Measurements from ENCODE around the gene PIP5KL1. TPM values are rescaled to one million over a fixed set of nuclear protein-coding genes. Genes with fewer than 3 reads are reported as not detected.

Gene PIP5KL1
- total and polyA plus RNA-seq, 2 experiments from 2014 or later: 13.4 to 19.5 TPM

DNA sequence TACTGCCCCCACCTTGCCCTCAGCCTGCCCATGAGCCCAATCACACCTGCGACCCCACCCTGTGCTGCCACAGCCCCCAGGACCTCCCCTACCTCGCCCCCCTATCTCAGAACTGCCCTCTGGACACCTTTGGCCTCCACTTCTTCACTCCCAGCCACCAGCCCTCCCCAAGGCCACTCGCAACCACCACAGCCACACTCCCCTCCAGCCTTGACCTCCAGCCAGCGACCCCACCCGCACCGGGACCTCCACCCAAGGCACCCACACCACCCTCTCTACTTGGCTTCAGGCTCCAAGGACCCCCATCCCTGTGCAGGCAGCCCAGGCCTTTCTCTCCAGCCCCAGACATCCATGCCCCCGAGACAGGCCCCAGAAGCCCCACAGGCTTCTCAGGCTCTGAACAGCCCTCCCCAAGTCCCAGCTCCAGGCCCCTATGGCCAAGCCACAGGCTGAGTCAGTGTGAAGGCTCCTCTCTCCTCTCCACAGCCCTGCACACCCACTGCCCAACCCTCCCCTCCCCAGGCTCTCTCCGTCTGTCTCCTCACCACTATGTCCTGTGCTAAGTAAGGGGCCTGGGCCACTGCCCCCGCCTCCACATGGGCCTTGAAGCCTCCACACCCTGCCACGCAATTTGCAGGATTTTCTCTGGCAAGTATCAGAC is 55.1 kb downstream of the PIP5KL1 start:
- Histone ChIP-seq H3K4me2 (no peak overlapping the region), H3K4me1 (ENCODE audit: insufficient read depth) (peaks cover 5% of the 10 kb centered on the region), H3K27me3 (ENCODE audit: insufficient read depth) (0 out of 2 replicates have a peak, but pooled peaks cover 6% of the 10 kb centered on the region), H3K36me3 (ENCODE audit: insufficient read depth) (no peaks in the 10 kb centered on the region), H3K4me3 (no peak overlapping the region), H4K20me1 (replicated peaks; ENCODE audit: insufficient read depth) (no peaks in the 10 kb centered on the region), H3K79me2 (replicated peaks; ENCODE audit: insufficient read depth) (no peaks in the 10 kb centered on the region), H3F3A (replicated peaks; ENCODE audit: low read depth) (peaks cover 16% of the 10 kb centered on the region; the same call in 1 of the 2 replicates), H3K27ac (ENCODE audit: low read depth) (no peak overlapping the region), H2AFZ (no peak overlapping the region), H3K9me2 (ENCODE audit: insufficient read depth) (no peaks in the 10 kb centered on the region)
- Mint-ChIP-seq H3K36me3 (ENCODE audit: low read depth) (no peaks in the 10 kb centered on the region), H3K4me1 (peaks cover 8% of the 10 kb centered on the region; the same call in 2 of the 3 replicates), H3K27ac (no peak overlapping the region), H3K4me3 (no peak overlapping the region; the same call in 2 of the 3 replicates), H3K27me3 (ENCODE audit: insufficient read depth, low read depth, poor library complexity) (peaks cover 29% of the 10 kb centered on the region), H3K9me3 (no peaks in the 10 kb centered on the region)
- ATAC-seq (no peak), DNase-seq (ENCODE audit: low spot score) (no peak)
- TF ChIP-seq, protein P1, sequence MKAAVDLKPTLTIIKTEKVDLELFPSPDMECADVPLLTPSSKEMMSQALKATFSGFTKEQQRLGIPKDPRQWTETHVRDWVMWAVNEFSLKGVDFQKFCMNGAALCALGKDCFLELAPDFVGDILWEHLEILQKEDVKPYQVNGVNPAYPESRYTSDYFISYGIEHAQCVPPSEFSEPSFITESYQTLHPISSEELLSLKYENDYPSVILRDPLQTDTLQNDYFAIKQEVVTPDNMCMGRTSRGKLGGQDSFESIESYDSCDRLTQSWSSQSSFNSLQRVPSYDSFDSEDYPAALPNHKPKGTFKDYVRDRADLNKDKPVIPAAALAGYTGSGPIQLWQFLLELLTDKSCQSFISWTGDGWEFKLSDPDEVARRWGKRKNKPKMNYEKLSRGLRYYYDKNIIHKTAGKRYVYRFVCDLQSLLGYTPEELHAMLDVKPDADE (IDR thresholded peaks at IDR 0.05): no peak

DNA sequence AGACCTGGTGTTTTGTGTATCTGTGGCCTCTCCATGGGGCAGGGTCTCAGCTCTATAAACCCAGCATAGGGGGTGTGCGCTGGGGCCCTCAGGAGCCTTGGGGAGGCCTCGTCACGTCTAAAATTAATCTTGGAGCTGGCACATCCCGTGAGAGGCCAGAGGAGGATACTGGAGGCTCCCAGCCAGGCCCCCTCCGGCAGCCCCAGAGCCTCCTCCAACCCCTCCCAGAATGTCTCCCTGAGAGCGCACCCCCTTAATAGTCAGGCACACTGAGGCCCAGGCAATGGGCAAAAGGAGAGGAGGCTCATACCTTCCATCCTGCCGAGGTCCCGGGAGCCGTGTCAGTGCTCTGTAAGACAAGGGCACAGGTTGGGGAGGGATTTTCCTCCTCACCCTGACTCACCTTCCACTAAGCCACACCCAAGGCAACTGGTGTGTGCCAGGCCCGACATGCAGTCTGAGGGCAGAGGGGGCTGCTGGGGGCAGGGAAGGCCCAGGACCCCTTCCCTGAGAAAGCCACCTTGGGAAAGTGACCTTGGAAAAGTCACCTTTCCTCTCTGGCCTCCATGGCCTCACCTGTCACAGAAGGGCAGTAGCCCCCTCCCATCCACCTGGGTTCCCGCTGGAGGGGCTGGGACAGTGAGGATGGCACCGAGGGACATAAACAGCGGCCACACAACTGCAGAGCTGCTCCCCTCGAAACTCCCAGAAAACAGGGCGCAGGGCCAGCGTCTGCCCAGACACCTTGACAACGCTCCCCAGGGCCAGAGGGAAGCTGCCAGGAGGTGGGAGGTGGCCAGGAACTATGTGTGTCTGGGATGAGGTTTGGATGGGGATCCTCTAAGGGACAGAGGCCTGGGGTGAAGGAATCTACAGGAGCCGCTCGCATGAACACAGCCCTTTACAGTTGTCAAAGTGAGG is 56.0 kb downstream of the PIP5KL1 start:
- DNase-seq (ENCODE audit: low spot score) (no peak), ATAC-seq (no peak)
- peaks cover 29% of the 10 kb centered on the region for H3K27me3 Mint-ChIP-seq (ENCODE audit: insufficient read depth, low read depth, poor library complexity)
- H3K27ac Mint-ChIP-seq: no peak overlapping the region
- Histone ChIP-seq H3K79me2 (replicated peaks; ENCODE audit: insufficient read depth) (no peaks in the 10 kb centered on the region), H3K4me2 (no peak overlapping the region), H3K27ac (ENCODE audit: low read depth) (no peak overlapping the region), H2AFZ (no peak overlapping the region), H3K9me2 (ENCODE audit: insufficient read depth) (no peaks in the 10 kb centered on the region), H3K4me3 (no peak overlapping the region), H3K36me3 (ENCODE audit: insufficient read depth) (no peaks in the 10 kb centered on the region), H3F3A (replicated peaks; ENCODE audit: low read depth) (peaks cover 16% of the 10 kb centered on the region; the same call in 1 of the 2 replicates), H3K4me1 (ENCODE audit: insufficient read depth) (peaks cover 5% of the 10 kb centered on the region), H3K27me3 (ENCODE audit: insufficient read depth) (0 out of 2 replicates have a peak, but pooled peaks cover 6% of the 10 kb centered on the region), H4K20me1 (replicated peaks; ENCODE audit: insufficient read depth) (no peaks in the 10 kb centered on the region)
- no peaks in the 10 kb centered on the region for H3K9me3 Mint-ChIP-seq
- no peaks in the 10 kb centered on the region for H3K36me3 Mint-ChIP-seq (ENCODE audit: low read depth)
- peaks cover 10% of the 10 kb centered on the region; the same call in 2 of the 3 replicates for H3K4me1 Mint-ChIP-seq
- H3K4me3 Mint-ChIP-seq: no peak overlapping the region; the same call in 2 of the 3 replicates
- TF ChIP-seq, protein P2, sequence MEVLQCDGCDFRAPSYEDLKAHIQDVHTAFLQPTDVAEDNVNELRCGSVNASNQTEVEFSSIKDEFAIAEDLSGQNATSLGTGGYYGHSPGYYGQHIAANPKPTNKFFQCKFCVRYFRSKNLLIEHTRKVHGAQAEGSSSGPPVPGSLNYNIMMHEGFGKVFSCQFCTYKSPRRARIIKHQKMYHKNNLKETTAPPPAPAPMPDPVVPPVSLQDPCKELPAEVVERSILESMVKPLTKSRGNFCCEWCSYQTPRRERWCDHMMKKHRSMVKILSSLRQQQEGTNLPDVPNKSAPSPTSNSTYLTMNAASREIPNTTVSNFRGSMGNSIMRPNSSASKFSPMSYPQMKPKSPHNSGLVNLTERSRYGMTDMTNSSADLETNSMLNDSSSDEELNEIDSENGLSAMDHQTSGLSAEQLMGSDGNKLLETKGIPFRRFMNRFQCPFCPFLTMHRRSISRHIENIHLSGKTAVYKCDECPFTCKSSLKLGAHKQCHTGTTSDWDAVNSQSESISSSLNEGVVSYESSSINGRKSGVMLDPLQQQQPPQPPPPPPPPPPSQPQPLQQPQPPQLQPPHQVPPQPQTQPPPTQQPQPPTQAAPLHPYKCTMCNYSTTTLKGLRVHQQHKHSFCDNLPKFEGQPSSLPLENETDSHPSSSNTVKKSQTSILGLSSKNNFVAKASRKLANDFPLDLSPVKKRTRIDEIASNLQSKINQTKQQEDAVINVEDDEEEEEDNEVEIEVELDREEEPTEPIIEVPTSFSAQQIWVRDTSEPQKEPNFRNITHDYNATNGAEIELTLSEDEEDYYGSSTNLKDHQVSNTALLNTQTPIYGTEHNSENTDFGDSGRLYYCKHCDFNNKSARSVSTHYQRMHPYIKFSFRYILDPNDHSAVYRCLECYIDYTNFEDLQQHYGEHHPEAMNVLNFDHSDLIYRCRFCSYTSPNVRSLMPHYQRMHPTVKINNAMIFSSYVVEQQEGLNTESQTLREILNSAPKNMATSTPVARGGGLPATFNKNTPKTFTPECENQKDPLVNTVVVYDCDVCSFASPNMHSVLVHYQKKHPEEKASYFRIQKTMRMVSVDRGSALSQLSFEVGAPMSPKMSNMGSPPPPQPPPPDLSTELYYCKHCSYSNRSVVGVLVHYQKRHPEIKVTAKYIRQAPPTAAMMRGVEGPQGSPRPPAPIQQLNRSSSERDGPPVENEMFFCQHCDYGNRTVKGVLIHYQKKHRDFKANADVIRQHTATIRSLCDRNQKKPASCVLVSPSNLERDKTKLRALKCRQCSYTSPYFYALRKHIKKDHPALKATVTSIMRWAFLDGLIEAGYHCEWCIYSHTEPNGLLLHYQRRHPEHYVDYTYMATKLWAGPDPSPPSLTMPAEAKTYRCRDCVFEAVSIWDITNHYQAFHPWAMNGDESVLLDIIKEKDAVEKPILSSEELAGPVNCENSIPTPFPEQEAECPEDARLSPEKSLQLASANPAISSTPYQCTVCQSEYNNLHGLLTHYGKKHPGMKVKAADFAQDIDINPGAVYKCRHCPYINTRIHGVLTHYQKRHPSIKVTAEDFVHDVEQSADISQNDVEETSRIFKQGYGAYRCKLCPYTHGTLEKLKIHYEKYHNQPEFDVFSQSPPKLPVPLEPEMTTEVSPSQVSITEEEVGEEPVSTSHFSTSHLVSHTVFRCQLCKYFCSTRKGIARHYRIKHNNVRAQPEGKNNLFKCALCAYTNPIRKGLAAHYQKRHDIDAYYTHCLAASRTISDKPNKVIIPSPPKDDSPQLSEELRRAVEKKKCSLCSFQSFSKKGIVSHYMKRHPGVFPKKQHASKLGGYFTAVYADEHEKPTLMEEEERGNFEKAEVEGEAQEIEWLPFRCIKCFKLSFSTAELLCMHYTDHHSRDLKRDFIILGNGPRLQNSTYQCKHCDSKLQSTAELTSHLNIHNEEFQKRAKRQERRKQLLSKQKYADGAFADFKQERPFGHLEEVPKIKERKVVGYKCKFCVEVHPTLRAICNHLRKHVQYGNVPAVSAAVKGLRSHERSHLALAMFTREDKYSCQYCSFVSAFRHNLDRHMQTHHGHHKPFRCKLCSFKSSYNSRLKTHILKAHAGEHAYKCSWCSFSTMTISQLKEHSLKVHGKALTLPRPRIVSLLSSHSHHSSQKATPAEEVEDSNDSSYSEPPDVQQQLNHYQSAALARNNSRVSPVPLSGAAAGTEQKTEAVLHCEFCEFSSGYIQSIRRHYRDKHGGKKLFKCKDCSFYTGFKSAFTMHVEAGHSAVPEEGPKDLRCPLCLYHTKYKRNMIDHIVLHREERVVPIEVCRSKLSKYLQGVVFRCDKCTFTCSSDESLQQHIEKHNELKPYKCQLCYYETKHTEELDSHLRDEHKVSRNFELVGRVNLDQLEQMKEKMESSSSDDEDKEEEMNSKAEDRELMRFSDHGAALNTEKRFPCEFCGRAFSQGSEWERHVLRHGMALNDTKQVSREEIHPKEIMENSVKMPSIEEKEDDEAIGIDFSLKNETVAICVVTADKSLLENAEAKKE (CRISPR knock-in tag; IDR thresholded peaks at IDR 0.05): no peak
- TF ChIP-seq, protein P3, sequence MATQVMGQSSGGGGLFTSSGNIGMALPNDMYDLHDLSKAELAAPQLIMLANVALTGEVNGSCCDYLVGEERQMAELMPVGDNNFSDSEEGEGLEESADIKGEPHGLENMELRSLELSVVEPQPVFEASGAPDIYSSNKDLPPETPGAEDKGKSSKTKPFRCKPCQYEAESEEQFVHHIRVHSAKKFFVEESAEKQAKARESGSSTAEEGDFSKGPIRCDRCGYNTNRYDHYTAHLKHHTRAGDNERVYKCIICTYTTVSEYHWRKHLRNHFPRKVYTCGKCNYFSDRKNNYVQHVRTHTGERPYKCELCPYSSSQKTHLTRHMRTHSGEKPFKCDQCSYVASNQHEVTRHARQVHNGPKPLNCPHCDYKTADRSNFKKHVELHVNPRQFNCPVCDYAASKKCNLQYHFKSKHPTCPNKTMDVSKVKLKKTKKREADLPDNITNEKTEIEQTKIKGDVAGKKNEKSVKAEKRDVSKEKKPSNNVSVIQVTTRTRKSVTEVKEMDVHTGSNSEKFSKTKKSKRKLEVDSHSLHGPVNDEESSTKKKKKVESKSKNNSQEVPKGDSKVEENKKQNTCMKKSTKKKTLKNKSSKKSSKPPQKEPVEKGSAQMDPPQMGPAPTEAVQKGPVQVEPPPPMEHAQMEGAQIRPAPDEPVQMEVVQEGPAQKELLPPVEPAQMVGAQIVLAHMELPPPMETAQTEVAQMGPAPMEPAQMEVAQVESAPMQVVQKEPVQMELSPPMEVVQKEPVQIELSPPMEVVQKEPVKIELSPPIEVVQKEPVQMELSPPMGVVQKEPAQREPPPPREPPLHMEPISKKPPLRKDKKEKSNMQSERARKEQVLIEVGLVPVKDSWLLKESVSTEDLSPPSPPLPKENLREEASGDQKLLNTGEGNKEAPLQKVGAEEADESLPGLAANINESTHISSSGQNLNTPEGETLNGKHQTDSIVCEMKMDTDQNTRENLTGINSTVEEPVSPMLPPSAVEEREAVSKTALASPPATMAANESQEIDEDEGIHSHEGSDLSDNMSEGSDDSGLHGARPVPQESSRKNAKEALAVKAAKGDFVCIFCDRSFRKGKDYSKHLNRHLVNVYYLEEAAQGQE (IDR thresholded peaks at IDR 0.05; ENCODE audit: unreplicated experiment): no peak
- TF ChIP-seq EZH2 (IDR thresholded peaks at IDR 0.05; ENCODE audit: low read depth, unreplicated experiment): no peak
- no peak for TF ChIP-seq ZNF331 (CRISPR knock-in tag; IDR thresholded peaks at IDR 0.05; ENCODE audit: low read depth)
- no peak for TF ChIP-seq JUNB (IDR thresholded peaks at IDR 0.05; ENCODE audit: unreplicated experiment)
